ENCODE results near the gene RBPJ.

DNA sequence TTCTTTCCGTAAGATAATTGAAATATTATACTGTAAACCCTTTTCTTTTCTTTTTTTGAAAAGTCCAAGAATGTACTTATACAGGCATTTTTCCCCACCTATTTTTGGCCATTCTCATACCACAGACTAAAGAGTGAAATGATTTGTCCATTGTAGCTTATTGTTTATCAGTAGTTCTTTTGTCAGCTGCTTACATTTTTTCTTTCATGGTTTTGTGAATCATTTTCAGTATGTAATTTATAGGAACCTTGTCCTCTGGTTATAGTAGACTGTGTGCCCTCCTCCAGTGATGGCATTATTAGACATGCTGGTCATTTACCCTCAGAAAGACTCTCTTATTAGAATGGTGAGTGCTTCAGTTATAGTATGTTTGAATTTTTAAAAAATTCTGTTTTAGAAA is 112.7 kb downstream of the RBPJ start:
- TF ChIP-seq, protein P1, sequence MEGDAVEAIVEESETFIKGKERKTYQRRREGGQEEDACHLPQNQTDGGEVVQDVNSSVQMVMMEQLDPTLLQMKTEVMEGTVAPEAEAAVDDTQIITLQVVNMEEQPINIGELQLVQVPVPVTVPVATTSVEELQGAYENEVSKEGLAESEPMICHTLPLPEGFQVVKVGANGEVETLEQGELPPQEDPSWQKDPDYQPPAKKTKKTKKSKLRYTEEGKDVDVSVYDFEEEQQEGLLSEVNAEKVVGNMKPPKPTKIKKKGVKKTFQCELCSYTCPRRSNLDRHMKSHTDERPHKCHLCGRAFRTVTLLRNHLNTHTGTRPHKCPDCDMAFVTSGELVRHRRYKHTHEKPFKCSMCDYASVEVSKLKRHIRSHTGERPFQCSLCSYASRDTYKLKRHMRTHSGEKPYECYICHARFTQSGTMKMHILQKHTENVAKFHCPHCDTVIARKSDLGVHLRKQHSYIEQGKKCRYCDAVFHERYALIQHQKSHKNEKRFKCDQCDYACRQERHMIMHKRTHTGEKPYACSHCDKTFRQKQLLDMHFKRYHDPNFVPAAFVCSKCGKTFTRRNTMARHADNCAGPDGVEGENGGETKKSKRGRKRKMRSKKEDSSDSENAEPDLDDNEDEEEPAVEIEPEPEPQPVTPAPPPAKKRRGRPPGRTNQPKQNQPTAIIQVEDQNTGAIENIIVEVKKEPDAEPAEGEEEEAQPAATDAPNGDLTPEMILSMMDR (conservative IDR thresholded peaks at IDR 0.05), result no peak
- no peak for TF ChIP-seq ZFX (IDR thresholded peaks at IDR 0.05)
